GM12874 (cell line): ENCODE data around the gene TMEM151B.

ENCODE experiments used
- TF ChIP-seq, protein P1 (sequence below): IDR thresholded peaks from 2 replicates; pipeline ENCODE4 v1.5.1; 2011; ENCODE audit warnings: low read depth, mild to moderate bottlenecking, control low read depth, low read length, moderate library complexity; ENCODE audit not compliant: insufficient read depth

The TMEM151B gene

DNA sequence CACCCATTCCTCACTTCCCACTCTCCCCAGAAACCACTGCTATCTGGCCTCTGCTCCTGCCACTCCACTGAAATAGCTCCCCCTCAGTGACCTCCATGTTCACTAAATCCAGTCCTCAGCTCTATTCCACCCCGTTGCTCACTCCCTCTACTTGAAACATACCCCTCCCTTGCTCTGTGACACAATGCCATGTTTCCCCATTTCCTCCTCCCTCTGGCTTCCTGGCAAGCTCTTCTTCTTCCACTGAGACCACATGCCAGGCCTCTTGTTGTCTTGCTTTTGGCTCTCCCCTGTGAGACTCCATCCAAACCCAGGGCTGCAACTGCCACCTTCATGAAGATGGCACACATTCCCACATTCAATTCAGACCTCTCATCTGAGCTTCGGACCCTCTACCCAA is 13.9 kb downstream of the TMEM151B start:
- TF ChIP-seq, protein P1, sequence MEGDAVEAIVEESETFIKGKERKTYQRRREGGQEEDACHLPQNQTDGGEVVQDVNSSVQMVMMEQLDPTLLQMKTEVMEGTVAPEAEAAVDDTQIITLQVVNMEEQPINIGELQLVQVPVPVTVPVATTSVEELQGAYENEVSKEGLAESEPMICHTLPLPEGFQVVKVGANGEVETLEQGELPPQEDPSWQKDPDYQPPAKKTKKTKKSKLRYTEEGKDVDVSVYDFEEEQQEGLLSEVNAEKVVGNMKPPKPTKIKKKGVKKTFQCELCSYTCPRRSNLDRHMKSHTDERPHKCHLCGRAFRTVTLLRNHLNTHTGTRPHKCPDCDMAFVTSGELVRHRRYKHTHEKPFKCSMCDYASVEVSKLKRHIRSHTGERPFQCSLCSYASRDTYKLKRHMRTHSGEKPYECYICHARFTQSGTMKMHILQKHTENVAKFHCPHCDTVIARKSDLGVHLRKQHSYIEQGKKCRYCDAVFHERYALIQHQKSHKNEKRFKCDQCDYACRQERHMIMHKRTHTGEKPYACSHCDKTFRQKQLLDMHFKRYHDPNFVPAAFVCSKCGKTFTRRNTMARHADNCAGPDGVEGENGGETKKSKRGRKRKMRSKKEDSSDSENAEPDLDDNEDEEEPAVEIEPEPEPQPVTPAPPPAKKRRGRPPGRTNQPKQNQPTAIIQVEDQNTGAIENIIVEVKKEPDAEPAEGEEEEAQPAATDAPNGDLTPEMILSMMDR = no peak

DNA sequence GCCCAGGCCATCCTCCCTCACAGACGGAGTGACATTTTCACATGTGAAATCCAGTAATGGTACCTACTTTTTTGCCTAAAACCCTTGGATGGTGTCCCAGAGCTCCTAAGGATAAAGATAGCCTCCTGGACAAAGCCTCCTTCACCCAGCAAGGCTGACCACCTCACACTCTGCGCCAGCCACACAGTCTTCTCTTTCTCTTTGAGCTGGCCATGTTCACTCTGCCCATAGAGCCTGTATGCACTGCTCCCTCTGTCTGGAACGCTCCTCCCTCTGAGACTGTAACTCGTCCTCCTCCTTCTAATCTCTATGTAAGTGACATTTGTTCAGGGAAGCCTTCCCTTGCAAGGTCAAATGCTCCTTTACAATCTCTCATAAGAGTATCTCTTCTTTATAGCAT is 14.6 kb downstream of the TMEM151B start:
- TF ChIP-seq, protein P1 = no peak

GRCh38 chr6:44285552-44286284 is 15.5 kb downstream of the TMEM151B start:
- TF ChIP-seq, protein P1 = no peak

DNA sequence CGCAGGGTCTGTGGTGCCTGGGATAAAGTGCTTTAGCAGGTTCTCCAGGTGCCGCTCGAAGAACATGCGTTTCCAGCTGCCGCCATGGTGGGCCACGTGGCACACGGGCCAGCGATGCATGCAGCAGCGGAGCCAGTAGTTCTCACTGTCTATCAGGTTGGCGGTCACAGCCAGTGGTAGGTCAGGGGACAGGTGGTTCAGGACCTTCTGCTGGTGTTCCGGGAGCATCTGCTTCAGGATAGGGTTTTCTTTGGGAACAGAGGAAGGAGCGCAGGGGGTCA is 16.0 kb downstream of the TMEM151B start:
- TF ChIP-seq, protein P1 = no peak

- TF ChIP-seq, protein P1 = no peak
Observed at GRCh38 chr6:44286747-44287146, 16.5 kb downstream of the TMEM151B start.

GRCh38 chr6:44289726-44290260 is 19.5 kb downstream of the TMEM151B start:
- TF ChIP-seq, protein P1 = no peak

- TF ChIP-seq, protein P1 = no peak
Observed at GRCh38 chr6:44291841-44292240, 21.6 kb downstream of the TMEM151B start.
